ENCODE measurements around the gene PPARGC1A.

The PPARGC1A gene, protein sequence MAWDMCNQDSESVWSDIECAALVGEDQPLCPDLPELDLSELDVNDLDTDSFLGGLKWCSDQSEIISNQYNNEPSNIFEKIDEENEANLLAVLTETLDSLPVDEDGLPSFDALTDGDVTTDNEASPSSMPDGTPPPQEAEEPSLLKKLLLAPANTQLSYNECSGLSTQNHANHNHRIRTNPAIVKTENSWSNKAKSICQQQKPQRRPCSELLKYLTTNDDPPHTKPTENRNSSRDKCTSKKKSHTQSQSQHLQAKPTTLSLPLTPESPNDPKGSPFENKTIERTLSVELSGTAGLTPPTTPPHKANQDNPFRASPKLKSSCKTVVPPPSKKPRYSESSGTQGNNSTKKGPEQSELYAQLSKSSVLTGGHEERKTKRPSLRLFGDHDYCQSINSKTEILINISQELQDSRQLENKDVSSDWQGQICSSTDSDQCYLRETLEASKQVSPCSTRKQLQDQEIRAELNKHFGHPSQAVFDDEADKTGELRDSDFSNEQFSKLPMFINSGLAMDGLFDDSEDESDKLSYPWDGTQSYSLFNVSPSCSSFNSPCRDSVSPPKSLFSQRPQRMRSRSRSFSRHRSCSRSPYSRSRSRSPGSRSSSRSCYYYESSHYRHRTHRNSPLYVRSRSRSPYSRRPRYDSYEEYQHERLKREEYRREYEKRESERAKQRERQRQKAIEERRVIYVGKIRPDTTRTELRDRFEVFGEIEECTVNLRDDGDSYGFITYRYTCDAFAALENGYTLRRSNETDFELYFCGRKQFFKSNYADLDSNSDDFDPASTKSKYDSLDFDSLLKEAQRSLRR

DNA sequence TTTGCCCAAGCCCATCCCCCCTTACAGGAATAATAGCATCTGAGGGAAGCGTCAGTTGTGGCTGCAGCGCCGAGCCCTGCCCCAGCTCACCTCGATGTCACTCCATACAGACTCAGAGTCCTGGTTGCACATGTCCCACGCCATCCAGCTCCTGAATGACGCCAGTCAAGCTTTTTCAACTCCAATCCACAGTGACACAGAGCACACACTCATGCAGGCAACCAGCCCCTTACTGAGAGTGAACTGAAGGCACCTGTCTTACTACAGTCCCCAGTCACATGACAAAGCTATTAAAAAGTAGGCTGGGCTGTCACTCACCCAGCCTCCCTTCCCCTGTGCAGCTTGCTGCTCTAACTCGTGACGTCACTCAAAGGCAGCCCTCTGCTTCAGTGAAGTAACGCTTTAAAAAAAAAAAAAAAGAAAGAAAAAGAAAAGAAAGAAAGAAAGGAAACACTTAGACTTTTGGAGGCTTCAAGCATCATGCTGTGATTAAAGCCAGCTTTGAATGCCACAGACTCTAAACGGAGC, at the start of gene PPARGC1A:
Gene PPARGC1A (minus strand): TSS at position 234 of the 528 bp plus-strand sequence. CDS start 90 bp downstream, at position 144.
- DNase-seq = peak; percentile 89

DNA sequence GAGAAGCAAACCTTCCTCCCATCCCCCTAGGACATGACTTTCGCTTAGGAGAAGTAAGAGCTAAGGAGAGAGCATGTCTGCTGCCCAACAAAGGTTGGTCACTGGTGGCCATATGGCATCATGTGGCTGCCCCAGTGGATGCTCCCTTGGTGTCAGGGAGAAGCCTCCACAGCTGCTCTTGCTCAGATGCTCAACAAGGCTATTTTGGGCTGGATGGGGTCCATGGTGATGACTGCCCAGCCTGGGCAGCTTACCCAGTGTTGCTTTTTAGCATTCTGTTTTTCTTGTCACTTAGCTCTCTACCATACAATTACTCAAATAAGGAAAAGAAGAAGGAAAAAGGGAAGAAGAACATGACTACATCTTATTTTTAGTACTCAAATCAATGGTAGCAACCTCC, 48.9 kb upstream of the PPARGC1A start:
- no peak for DNase-seq

DNA sequence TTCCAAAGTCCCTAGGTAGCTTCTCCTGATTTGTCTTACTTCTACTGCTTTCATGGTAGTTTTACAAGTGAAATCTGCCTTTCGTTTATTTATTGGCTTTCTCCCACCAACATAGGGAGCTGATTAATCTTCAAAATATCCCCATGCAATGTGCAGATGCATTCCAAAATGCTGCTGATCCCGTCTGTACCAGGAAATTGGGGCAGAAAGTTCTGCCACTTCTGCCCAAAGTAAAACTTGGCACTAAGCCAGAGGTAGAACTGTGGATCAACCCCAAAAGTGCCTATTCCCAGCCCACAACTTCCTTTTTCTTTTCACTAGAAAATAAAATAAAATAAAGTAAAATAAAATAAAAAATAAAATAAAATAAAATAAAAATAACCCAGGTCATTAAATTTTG, 47.3 kb upstream of the PPARGC1A start:
- DNase-seq = no peak

DNA sequence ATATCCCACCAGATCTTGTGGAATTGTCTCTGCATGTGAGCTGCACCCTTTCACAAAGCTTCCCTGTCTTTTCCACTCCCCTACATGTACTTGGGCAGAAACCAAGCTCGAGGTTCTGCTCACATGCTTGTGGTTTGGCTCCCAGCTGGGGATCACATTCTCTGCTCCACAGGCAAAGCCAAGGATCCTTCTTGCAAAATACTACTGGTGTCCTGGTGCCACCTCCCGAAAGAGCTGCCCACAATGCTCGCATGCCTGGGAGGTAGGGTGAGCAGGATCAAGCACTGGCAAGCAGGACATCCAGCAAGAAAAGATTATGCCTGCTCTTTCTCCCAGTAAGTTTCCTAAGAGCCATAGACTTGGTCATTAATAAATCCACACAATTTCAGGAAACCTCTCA, 45.1 kb upstream of the PPARGC1A start:
- peak; percentile 64 for DNase-seq

DNA sequence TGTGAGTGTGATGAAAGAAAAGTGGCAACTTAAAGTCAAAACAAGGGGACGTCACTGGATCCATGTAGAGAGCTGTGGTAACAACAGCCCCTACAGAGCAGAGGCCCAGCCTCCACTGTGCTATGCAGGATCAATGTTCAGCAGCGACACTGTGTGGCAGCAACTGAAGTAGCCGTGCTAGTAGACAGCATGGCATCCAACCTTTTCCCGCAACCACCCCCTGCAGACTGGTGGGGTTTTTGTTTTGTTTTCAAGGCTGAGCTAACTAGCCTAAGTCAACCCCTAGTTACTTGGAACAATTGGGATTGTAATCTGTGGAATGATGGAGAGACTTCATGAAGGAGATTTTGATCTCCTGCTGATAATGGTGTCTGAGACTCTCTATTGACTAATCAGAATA, 44.4 kb upstream of the PPARGC1A start:
- no peak for DNase-seq

DNA sequence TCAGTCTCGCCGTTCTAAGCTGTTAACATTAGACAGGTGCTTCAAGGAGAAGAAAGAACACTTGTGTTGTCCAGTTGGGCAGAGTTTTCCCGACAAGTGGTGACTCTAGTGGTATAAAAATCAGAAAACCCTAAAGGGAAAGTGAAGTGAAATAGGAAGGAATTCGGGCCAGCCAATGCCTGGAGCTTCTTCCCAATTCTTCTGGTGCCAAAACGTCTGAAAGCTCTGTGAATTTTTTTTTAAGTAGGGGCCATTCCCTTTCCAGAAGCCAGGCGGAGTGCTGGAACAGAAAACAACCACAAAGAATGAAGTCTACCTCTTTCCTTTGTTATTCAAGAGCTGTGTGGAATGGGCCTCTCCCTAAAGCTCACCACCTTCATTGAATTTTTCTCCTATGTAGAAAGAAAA, 43.1 kb upstream of the PPARGC1A start:
- peak; percentile 85 for DNase-seq

DNA sequence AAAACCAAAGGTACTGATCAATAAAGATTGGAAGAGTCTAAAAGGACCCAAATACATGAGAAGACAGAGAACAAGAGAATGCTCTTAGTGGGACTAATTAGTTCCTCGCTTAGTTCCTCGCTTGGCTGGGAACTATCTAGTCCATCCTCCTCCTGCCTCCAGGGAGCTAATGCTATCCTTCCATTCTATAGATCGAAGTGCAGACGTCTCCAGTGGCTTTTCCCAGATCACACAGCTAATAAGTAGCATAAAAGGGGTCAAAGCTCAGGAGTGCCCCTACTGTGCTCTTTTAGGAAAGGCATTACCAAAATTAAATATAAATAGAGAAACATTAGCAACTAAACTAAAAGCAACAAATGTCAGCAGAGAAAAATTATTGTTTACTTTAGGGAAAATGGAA, 42.3 kb upstream of the PPARGC1A start:
- peak; percentile 56 for DNase-seq

DNA sequence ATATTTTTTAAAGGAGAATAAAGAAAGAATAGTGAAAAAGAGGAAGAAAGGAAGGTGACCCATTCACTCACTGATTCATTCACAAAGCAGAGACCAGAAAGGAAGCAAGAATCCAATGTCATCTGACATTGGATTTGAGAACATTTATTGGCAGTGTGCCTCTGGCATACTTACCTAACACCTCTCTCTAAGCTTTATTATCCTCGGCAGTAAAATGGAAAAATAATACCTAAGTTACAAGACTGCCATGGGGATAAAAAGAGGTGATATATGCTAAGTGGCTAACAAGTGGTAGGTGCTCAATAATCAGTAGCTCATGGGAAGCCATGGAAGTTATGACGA, 41.6 kb upstream of the PPARGC1A start:
- no peak for DNase-seq

DNA sequence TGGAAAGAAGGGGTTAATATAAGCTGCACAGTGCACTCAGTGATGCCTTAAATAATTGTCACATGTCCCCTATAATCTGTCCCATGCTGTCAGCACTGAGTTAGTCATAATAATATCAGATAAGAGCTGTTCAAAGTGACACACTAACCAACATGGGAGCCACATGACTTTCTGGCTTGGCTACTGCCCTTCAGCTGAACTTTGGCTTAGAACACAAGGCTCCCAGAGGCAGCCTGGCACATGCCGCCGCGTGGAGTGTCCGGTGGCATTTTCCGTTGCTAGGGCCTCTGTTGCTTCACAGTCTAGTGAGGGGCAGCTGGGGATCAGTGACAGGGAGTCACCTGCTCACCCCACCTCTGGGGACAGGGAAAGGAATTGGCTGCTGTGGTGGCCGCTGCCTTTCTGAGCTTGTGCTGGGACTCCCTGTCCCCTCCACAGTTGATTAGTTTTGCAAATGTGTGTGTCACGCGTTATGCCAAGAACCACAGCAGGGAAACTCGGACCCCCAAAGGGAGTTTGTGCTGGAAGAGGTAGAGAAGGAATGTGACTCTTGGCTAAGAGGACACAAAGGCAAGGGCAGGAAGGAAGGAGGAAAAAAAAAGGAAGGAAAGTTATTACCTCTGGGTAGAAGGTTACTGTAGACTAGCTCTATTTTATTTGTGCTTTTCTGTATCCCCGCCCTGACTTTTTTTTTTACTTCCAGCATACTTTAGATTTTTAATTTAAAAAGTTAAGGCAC, 41.1 kb upstream of the PPARGC1A start:
- peak; percentile 62 for DNase-seq

DNA sequence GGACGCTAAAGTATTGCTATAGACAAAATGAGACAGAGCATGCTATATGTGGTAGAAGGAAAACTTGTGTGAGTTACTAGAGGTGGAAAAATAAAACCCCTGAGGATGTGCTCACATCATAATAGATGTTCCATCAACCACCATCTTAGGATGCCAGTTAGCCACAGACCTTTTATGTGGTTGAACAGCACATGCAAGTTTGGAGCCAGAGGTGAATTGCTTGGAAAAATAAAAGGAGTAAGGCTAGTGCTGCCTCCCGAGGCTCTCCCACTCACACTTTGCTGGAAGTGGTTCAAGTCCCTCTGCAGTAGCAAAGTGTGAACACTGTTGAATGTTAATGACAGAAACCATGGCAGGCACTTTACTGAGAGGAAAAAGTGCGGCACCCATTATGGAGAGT, 39.4 kb upstream of the PPARGC1A start:
- DNase-seq = peak; percentile 53

DNA sequence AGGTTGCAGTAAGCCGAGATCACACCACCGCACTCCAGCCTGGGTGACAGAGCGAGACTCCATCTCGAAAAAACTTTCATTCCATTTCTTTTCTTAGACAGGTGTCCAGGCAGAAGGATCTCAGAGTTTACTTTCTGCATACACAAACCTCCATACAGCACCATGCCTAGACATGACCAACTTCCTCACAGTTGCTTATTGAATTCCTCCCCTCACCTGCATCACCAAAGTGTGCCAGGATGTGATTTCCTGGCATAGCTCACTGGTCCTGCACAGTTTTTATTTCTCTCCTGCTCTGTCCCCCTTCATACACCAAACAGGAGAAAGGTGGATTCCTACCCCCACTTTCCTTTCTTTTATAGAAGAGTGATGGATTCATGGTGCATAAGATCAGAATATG, 34.7 kb upstream of the PPARGC1A start:
- no peak for DNase-seq

DNA sequence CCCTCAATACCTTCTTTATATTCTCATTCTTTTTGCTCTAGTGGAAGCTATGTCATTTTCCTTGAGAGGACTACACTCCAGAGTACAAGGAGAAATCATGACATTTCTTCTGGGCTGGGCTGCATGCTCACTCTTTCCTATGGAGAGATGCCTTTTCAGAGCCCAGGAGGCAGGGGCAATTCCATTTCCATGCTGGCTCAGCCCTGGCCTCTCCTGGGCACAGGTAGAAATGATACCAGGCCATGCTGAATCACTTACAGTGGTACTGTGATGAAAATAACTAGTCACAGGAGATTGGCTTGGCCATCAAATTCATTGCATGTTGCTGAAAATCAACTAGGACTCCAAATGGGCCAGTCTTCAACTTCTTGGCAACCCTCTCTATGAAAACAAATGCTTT, 34.0 kb upstream of the PPARGC1A start:
- no peak for DNase-seq

DNA sequence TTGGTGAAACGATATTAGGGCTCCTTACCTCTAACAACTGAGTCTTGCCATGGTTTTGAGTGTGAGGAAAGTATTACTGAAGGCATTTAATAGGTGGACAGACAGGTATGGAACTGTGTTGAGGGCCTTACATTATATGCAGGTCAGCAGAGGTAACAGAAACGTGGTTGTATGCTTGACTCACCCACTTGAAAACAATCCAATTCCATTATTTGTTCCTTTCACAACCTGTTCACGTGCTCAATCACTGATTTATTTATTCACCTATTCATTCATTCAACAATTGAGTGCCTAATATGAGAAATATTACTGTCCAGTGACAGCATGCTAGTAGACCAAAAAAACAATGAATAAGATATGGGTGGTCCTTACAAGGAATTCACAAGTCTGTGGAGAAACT, 33.3 kb upstream of the PPARGC1A start:
- DNase-seq = no peak

DNA sequence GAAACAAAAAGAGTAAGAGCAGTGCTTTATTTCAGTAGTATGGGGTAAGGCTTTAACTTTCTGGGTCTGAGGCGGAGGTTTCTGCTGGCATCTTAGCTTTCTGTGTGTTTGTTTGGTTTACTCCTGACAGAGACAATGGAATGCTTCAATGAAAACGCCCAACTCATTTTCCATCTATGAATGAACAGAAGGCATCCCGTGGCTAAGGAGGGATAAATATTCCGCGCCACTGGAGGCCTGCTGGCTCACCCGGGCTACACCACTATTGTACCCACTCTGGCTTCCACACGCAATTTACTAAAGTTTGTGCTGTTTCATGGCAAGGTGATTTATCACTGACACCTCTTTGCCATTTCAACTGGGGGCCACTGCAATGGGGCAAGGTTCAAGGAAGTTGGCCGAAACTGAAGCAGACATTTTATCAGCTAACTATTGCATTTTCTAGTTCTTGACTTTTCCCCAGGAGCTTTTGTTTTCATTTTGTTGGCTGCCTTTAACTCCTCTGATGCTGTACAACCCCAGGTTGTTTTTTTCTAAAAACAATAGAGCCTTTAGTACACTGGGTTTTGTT, 32.8 kb upstream of the PPARGC1A start:
- no peak for DNase-seq

DNA sequence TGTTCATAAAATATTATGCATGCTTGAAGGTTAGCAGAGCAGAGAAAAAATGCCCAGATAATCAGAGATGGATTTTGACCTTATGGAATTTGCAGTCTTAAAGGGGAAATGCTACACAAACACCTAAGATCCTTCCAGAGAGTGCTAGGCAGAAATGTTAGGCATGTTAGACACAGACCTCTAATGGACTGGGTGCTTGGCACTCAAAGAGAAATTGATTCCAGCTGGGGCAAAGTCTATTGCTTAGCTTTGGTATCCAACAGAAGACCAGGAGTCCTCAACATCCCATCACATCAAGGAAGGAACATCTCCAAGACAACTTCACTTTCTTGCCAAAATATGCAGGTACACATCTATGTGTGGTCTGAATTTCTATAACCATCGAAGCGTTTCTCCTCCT, 32.2 kb upstream of the PPARGC1A start:
- no peak for DNase-seq

DNA sequence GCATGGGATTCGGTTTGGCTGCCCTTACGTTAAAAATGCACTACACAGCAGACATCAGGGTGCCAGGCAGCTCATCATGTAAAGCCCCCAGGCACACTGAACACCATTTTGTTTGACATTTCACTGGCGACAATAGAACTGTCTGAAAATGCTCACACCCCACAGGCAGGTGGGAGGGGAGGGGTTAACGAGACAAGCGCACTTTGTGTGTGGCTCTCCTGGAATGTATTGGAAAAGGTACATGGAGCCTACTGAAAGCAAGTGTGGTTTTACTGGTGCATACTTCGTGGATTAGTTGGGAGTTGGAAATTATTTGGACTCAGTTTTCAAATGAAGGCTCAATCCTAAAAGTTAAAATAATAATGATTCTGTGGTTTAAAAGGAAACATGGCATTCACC, 31.6 kb upstream of the PPARGC1A start:
- DNase-seq = peak; percentile 89

DNA sequence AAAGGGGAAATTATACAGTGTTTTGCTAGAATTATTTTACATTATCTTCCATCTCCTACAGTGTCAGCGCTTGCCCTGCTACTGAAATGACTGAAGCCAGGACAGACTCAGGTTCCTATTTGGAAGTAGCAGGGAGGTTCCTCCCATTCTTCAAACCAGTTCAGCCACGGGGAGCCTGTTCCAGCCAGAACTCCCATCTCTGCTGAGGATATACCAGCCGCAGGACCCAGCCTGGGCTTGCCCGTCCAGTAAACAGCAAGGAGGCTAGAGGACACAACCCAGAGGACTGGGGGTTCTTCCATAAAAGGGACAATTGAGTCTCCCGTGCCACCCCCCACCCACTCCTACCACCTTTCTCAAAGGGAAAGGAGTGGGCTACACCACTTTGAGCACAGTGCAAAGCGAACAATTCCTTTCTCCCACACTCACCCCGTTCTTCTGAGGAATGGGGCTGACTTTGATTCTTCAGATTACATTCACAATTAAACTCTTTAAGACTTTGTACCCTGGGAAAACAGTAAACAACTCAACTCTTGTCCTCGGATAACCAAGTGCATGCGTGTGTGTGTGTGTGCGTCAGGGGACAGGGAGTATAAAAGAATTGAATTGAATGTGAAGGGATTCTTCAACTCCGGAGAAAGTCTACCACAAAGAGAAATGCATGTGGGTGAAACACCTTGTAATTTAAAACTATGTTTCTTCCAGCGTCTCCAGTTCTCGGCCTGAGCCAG, 31.0 kb upstream of the PPARGC1A start:
- peak; percentile 72 for DNase-seq

DNA sequence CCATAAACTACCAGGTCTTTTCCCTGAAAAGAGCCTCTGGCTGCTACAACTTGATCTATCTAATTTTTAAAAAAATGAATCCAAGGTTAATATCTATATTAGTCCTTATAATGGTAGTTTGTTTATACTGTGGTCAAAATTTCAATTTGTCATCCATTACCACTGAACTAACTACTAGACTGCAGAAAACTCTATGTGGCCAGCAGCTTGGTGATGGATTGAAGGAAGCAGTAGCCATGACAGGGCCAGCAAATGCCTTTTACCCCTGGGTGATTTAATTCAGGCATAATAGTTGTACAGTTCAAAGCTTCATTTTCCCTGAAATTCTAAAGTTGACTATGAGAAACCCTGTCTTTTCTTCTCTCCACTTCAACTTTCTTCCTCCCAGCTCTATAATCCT, 30.4 kb upstream of the PPARGC1A start:
- DNase-seq = no peak

DNA sequence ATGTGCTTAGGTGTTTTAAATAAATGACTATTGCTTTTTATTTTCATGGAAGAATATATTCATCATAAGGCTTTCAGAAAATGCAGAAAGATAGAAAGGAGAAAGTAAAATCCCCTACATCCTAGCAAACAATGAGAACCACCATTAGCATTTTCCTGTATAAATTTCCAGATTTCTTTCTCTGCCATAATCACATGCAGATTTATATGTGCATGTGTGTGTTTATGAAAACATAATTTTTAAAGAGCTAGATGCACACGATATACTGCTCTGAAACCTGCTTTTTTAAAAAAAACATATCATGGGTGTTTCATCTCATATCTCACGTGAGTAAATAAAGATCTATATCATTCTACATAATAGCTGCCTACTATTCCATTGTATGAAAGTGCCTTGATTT, 26.4 kb upstream of the PPARGC1A start:
- no peak for DNase-seq

DNA sequence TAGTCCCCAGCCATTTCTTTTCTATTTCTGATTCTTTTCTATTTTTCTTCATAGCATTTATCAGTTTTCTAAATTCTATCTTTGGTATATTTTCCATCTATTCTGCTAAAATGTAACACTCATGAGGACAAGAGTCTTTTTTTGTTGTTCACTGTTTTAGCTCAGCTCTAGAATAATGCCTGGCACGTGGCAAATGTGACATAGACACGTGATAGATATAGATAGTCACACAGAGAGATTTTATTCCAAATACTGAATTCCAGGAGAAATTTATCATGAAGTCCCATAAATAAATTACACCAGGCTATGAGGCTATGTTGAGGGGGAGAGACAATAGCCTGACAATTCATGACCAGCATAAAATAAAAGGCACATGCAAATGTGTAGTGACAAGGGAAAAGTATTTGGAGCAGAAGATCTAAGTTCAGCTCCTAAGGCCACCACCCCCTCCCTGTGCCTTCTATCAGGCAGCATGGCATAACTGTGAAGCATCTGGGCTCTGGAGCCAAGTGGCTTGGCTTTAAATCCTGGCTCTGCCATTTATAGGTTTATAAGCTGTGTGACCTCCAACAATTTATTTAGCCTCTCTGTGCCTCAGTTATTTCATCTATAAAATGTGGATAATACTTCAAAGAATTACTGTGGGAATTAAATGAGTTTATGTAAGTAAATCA, 25.7 kb upstream of the PPARGC1A start:
- DNase-seq = no peak

DNA sequence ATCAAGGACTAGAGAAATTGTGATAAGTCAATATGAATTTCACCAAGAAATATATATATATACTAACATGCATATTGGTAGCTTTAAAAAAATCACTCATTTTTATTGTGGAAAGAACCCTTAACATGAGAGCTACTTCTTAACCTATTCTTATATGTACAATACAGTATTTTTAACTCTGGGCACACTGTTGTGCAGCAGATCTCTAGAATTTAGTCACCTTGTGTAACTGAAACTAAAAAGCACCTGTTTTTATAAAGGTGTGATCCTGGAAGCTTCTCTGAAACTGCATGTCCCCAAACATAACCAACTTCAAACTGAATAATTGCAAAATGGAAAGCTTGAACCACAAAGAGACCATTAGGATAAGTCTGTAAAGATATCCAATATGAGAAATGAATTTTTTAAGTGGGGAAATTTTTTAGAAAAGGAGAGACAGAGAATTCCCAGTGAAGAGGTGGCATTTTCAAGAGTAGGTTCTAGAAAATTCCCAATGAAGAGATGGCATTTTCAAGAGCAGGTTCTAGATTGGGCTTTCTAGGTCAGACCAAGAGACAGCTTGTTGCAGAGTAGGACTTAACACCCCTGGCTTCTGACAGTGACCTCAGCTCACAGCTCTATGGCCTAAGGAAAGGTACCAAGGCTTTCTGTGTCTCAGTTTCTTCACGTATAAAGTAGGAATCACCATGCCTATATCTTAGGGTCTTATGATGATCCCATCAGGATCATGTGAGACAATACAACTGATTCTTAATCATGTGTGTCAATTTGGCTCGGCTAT, 22.0 kb upstream of the PPARGC1A start:
- no peak for DNase-seq

Data from islet precursor cell (in vitro differentiated cells).